H1 (cell line): ENCODE results near the gene MSS51. TPM values are rescaled to one million over a fixed set of nuclear protein-coding genes. Genes with fewer than 3 reads are reported as not detected.

Source experiments
- CTCF ChIA-PET: fragments of 300-600 bp; sonication (Branson Sonifier 250); formaldehyde crosslinking; loops from one replicate; lab custom pipeline; 2021; ENCODE audit not compliant: partially characterized antibody; lab: Charles Lee
- POLR2A ChIA-PET: fragments of 300-600 bp; sonication (Branson Sonifier 250); formaldehyde crosslinking; loops from one replicate; lab custom pipeline; 2021; ENCODE audit warnings: inconsistent platforms; ENCODE audit not compliant: partially characterized antibody; lab: Charles Lee
- DNase-seq, 2 experiments: peaks; one replicate each; pipeline versions ENCODE4 v3.0.0 to v3.0.0-alpha.2; 2010 to 2022; ENCODE audit warnings: low spot score in 2 of 2, low read depth in 1 of 2, mixed read lengths in 1 of 2
- FAIRE-seq: peaks from 2 replicates; lab custom pipeline; 2011; peaks lifted over from hg19 to GRCh38; lab: Jason Lieb, UNC
- H2AFZ ChIP-seq: 2 replicates; pipeline ENCODE4 v1.8.1; 2012; ENCODE audit warnings: low read length, inconsistent platforms
- H2AK5ac ChIP-seq: 2 replicates; pipeline ENCODE4 v1.6.1; 2013; ENCODE audit warnings: low read depth, low read length
- H2BK120ac ChIP-seq: replicated peaks from 2 replicates; pipeline ENCODE3; 2013; ENCODE audit warnings: low read depth, low read length, inconsistent platforms
- H2BK12ac ChIP-seq: 2 replicates; pipeline ENCODE4 v1.6.1; 2013; ENCODE audit warnings: low read depth, low read length
- H2BK15ac ChIP-seq: 2 replicates; pipeline ENCODE4 v1.6.1; 2013; ENCODE audit warnings: low read length
- H2BK20ac ChIP-seq: 2 replicates; pipeline ENCODE4 v1.6.1; 2013; ENCODE audit warnings: low read length
- H2BK5ac ChIP-seq: 2 replicates; pipeline ENCODE4 v1.6.1; 2013; ENCODE audit warnings: low read depth, low read length
- H3K14ac ChIP-seq: 2 replicates; pipeline ENCODE4 v1.6.1; 2013; ENCODE audit warnings: inconsistent platforms; ENCODE audit not compliant: insufficient read length
- H3K18ac ChIP-seq: 2 replicates; pipeline ENCODE4 v1.6.1; 2013; ENCODE audit warnings: low read length; ENCODE audit errors: extremely low read depth
- H3K23ac ChIP-seq: 2 replicates; pipeline ENCODE4 v1.6.1; 2013; ENCODE audit warnings: inconsistent platforms; ENCODE audit not compliant: insufficient read length
- H3K23me2 ChIP-seq: 2 replicates; pipeline ENCODE4 v1.6.1; 2013; ENCODE audit warnings: low read depth, low read length
- H3K27ac ChIP-seq: 2 replicates; pipeline ENCODE4 v1.6.1; 2011; ENCODE audit warnings: low read depth, low read length, inconsistent platforms
- H3K27me3 ChIP-seq, 4 experiments: replicated peaks in 1 of 4; 1 replicate in 1 of 4; 2 replicates in 3 of 4; pipeline versions ENCODE4 v1.6.1 to v1.8.1; 2011 to 2013; ENCODE audit warnings: low read length in 3 of 4, mild to moderate bottlenecking in 3 of 4, inconsistent platforms in 2 of 4, mixed read lengths in 2 of 4, moderate library complexity in 1 of 4; ENCODE audit not compliant: control insufficient read depth in 3 of 4, insufficient read depth in 3 of 4; ENCODE audit errors: extremely low read depth in 1 of 4
- H3K36me3 ChIP-seq, 4 experiments: 2 replicates each; pipeline versions ENCODE4 v1.6.1 to v1.8.1; 2011 to 2013; ENCODE audit warnings: mild to moderate bottlenecking in 4 of 4, low read length in 3 of 4, moderate library complexity in 2 of 4, control low read depth in 1 of 4, inconsistent platforms in 1 of 4; ENCODE audit not compliant: insufficient read depth in 4 of 4, control insufficient read depth in 2 of 4
- H3K4ac ChIP-seq: replicated peaks from 2 replicates; pipeline ENCODE3; 2013; ENCODE audit warnings: low read length, low read depth, mixed read lengths, inconsistent platforms; ENCODE audit not compliant: insufficient read length
- H3K4me1 ChIP-seq, 4 experiments: replicated peaks in 1 of 4; 1 replicate in 1 of 4; 2 replicates in 3 of 4; pipeline versions ENCODE4 v1.6.1 to v1.8.1; 2011 to 2013; ENCODE audit warnings: low read length in 3 of 4, inconsistent platforms in 2 of 4, mixed read lengths in 1 of 4; ENCODE audit not compliant: insufficient read depth in 4 of 4, control insufficient read depth in 3 of 4
- H3K4me2 ChIP-seq, 2 experiments: 2 replicates each; pipeline versions ENCODE4 v1.6.1 to v1.8.1; 2011 to 2013; ENCODE audit warnings: low read depth in 2 of 2, low read length in 2 of 2, control low read depth in 1 of 2, inconsistent platforms in 1 of 2, mild to moderate bottlenecking in 1 of 2; ENCODE audit not compliant: insufficient read depth in 1 of 2
- H3K4me3 ChIP-seq, 4 experiments: fragments of 200-600, 300-600 bp in 1 of 4; sonication (generic), shearing (Covaris generic), sonication (Bioruptor Twin) in 1 of 4; 2 replicates each; pipeline versions ENCODE4 v1.5.1 to v1.8.1; 2011 to 2016; ENCODE audit warnings: low read length in 4 of 4, low read depth in 3 of 4, control low read depth in 2 of 4, inconsistent platforms in 2 of 4, mild to moderate bottlenecking in 2 of 4, mixed read lengths in 1 of 4, moderate library complexity in 1 of 4; ENCODE audit not compliant: insufficient read depth in 2 of 4; ENCODE audit errors: extremely low read depth in 1 of 4
- H3K56ac ChIP-seq: replicated peaks from 2 replicates; pipeline ENCODE3; 2013; ENCODE audit warnings: low read depth, mild to moderate bottlenecking, mixed read lengths, low read length, inconsistent platforms; ENCODE audit not compliant: insufficient read length
- H3K79me1 ChIP-seq: 2 replicates; pipeline ENCODE4 v1.6.1; 2013; ENCODE audit warnings: low read depth, low read length, control low read depth
- H3K79me2 ChIP-seq, 2 experiments: 2 replicates each; pipeline versions ENCODE4 v1.6.1 to v1.8.1; 2012 to 2013; ENCODE audit warnings: low read length in 2 of 2, mild to moderate bottlenecking in 2 of 2, inconsistent platforms in 1 of 2; ENCODE audit not compliant: insufficient read depth in 2 of 2, control insufficient read depth in 1 of 2
- H3K9ac ChIP-seq, 4 experiments: replicated peaks in 1 of 4; 1 replicate in 1 of 4; 2 replicates in 3 of 4; pipeline versions ENCODE4 v1.6.1 to v1.8.1; 2011 to 2013; ENCODE audit warnings: low read depth in 3 of 4, low read length in 3 of 4, control low read depth in 2 of 4, mild to moderate bottlenecking in 2 of 4, moderate library complexity in 2 of 4, inconsistent platforms in 1 of 4; ENCODE audit errors: extremely low read depth in 1 of 4
- H3K9me3 ChIP-seq, 2 experiments: 2 replicates each; pipeline versions ENCODE4 v1.6.1 to v1.8.1; 2012 to 2013; ENCODE audit warnings: mild to moderate bottlenecking in 2 of 2, moderate library complexity in 2 of 2, control low read depth in 1 of 2, inconsistent platforms in 1 of 2, low read depth in 1 of 2, low read length in 1 of 2, mixed read lengths in 1 of 2; ENCODE audit not compliant: insufficient read depth in 2 of 2
- H4K20me1 ChIP-seq, 2 experiments: replicated peaks in 1 of 2; 2 replicates each; pipeline versions ENCODE3 to v1.8.1; 2011 to 2013; ENCODE audit warnings: inconsistent platforms in 2 of 2, low read length in 2 of 2, mild to moderate bottlenecking in 1 of 2; ENCODE audit not compliant: insufficient read depth in 2 of 2, control insufficient read depth in 1 of 2
- H4K5ac ChIP-seq: 2 replicates; pipeline ENCODE4 v1.6.1; 2013; ENCODE audit warnings: low read length, low read depth, mixed read lengths, inconsistent platforms; ENCODE audit not compliant: insufficient read length
- H4K8ac ChIP-seq: 2 replicates; pipeline ENCODE4 v1.8.0; 2013; ENCODE audit warnings: mild to moderate bottlenecking, moderate library complexity, low read length, inconsistent platforms; ENCODE audit not compliant: insufficient read depth; ENCODE audit errors: extremely low read depth
- H4K91ac ChIP-seq: replicated peaks from 2 replicates; pipeline ENCODE3; 2013; ENCODE audit warnings: low read length, mixed read lengths, inconsistent platforms; ENCODE audit not compliant: insufficient read length
- ATF2 ChIP-seq: IDR thresholded peaks from 2 replicates; pipeline ENCODE4 v1.6.1; 2012; ENCODE audit warnings: low read length, inconsistent platforms
- KDM5A ChIP-seq: fragments of 200-600 bp; IDR thresholded peaks from 2 replicates; pipeline ENCODE4 v1.7.1; 2012; ENCODE audit warnings: mild to moderate bottlenecking, low read length, inconsistent platforms, mixed read lengths
- RFX5 ChIP-seq: IDR thresholded peaks from 2 replicates; pipeline ENCODE4 v1.6.1; 2011; ENCODE audit warnings: low read depth, low read length, improper control_type of control experiment, borderline replicate concordance
- YY1 ChIP-seq: IDR thresholded peaks from 2 replicates; pipeline ENCODE4 v1.6.1; 2011; ENCODE audit warnings: low read depth, mild to moderate bottlenecking, low read length
- long read RNA-seq, 2 experiments: library from RNA in 1 of 2; library from capped mRNA in 1 of 2; stranded (forward); transcript quantifications; one replicate each; pipeline ENCODE4 v2.0.0, GENCODE V29; 2021; ENCODE audit warnings: inconsistent platforms in 1 of 2
- polyA minus RNA-seq, 3 experiments: library from RNA; depleted of rRNA, polyadenylated mRNA; stranded (reverse); fragments of >200 nt; gene quantifications; 1 replicate in 2 of 3; 2 replicates in 1 of 3; pipeline ENCODE4 v1.2.3, GENCODE V29; 2011
- polyA plus RNA-seq, 7 experiments: library from polyadenylated mRNA; depleted of rRNA in 3 of 7; stranded (reverse) in 5 of 7; unstranded in 2 of 7; fragments of >200 nt in 5 of 7; fragments of 200-250 nt in 2 of 7; gene quantifications; 1 replicate in 5 of 7; 2 replicates in 1 of 7; 4 replicates in 1 of 7; pipeline versions ENCODE4 v1.2.1 to v1.2.3, GENCODE V29; 2011 to 2013; ENCODE audit warnings: missing spikeins in 2 of 7, mixed read lengths in 2 of 7
- total RNA-seq: library from RNA; stranded (reverse); fragmentation: NEBNext Ultra II Directional; extraction: Animal tissue kit (Norgen Biotek cat#: 25700); gene quantifications from 2 replicates; pipeline ENCODE4 v1.2.1, GENCODE V29; 2021

Gene MSS51
- total RNA-seq, result 1.7 and 1.9 TPM in 2 replicates
- 1.5 and 2.6 TPM in 2 replicates for polyA plus RNA-seq (2011; rRNA removed)
- 3.0 TPM for polyA plus RNA-seq (2011; cell fraction: cytosol; rRNA removed)
- 10.3 TPM for polyA plus RNA-seq (2011; cell fraction: nucleus; rRNA removed)
- polyA plus RNA-seq (2012, experiment 1 of 2), result 1.4 to 2.1 TPM (median 1.8 TPM) in 4 replicates
- polyA plus RNA-seq (2012, experiment 2 of 2), result 0.22 TPM
- 1.7 TPM for polyA plus RNA-seq (2013, experiment 1 of 2)
- 1.4 TPM for polyA plus RNA-seq (2013, experiment 2 of 2)
- 3.8 and 4.8 TPM in 2 replicates for polyA minus RNA-seq (2011; rRNA and poly(A)+ RNA removed)
- polyA minus RNA-seq (2011; cell fraction: cytosol; rRNA and poly(A)+ RNA removed), result 1.7 TPM
- 6.2 TPM for polyA minus RNA-seq (2011; cell fraction: nucleus; rRNA and poly(A)+ RNA removed)
- long read RNA-seq, experiment 1, result 0 reads
- long read RNA-seq, experiment 2, result 0 reads

GRCh38 chr10:73433538-73433867 is at the start of gene MSS51:
Gene MSS51 (minus strand): TSS chr10:73433561. CDS start chr10:73428284, 5,277 bp downstream.
- no peak within 1 kb of the TSS for H2BK120ac ChIP-seq
- no peaks in the 10 kb centered on the region for H3K9me3 ChIP-seq
- DNase-seq (no peak), FAIRE-seq (no peak)
- H3K79me1 ChIP-seq, result no peaks in the 10 kb centered on the region
- H3K27ac ChIP-seq, result no peak within 1 kb of the TSS
- H3K4me1 ChIP-seq, result no peaks in the 10 kb centered on the region
- H2BK5ac ChIP-seq, result no peak within 1 kb of the TSS
- H3K23me2 ChIP-seq, result no peaks in the 10 kb centered on the region
- ChIA-PET CTCF (no interaction called here), POLR2A (interaction anchor here (0.6 to 1.2 kb wide), 3 partner anchors 18 to 399 kb away, joined by 3 read pairs; no protein-coding TSS in a partner anchor)
- H2BK12ac ChIP-seq, result no peak within 1 kb of the TSS
- no peak within 1 kb of the TSS for H3K18ac ChIP-seq
- H3K56ac ChIP-seq, result no peak within 1 kb of the TSS
- no peak within 1 kb of the TSS for H2BK15ac ChIP-seq
- H3K4me2 ChIP-seq, result no peak within 1 kb of the TSS
- no peaks in the 10 kb centered on the region for H3K27me3 ChIP-seq
- H4K5ac ChIP-seq, result no peak within 1 kb of the TSS
- no peak within 1 kb of the TSS for H3K23ac ChIP-seq
- H4K20me1 ChIP-seq, result no peaks in the 10 kb centered on the region
- H4K8ac ChIP-seq, result no peak within 1 kb of the TSS
- no peak within 1 kb of the TSS for H3K4me3 ChIP-seq
- peaks cover 0 to 15% (median 2%) of the 10 kb centered on the region in 4 experiments; a peak in 2 of 8 replicates for H3K36me3 ChIP-seq
- H3K4ac ChIP-seq, result no peak within 1 kb of the TSS
- no peak within 1 kb of the TSS for H3K9ac ChIP-seq
- no peaks in the 10 kb centered on the region for H3K79me2 ChIP-seq
- H2BK20ac ChIP-seq, result no peak within 1 kb of the TSS
- H4K91ac ChIP-seq, result no peak within 1 kb of the TSS
- H3K14ac ChIP-seq, result no peak within 1 kb of the TSS
- no peak within 1 kb of the TSS for H2AFZ ChIP-seq
- H2AK5ac ChIP-seq, result no peak within 1 kb of the TSS
- TF ChIP-seq RFX5, result no peak
- no peak for TF ChIP-seq KDM5A
- TF ChIP-seq ATF2, result no peak
- no peak for TF ChIP-seq YY1
